ES-I3 (cell line): ENCODE results near the gene SLC22A3.
"Not testable (repeated sequence)": the region's sequence is repeated elsewhere in the genome, so short reads cannot be mapped to it uniquely, and the experiment has no call there.

Experiments
- H3K36me3 ChIP-seq: 2 replicates; pipeline ENCODE4 v1.6.1; 2013; ENCODE audit warnings: mild to moderate bottlenecking, low read length, control low read depth, moderate library complexity; ENCODE audit not compliant: insufficient read depth
- H3K4me1 ChIP-seq: 2 replicates; pipeline ENCODE4 v1.6.1; 2013; ENCODE audit warnings: mild to moderate bottlenecking, control low read depth, low read length; ENCODE audit not compliant: insufficient read depth
- H3K9ac ChIP-seq: 2 replicates; pipeline ENCODE4 v1.6.1; 2013; ENCODE audit warnings: low read depth, mild to moderate bottlenecking, low read length, moderate library complexity
- H3K9me3 ChIP-seq: 2 replicates; pipeline ENCODE4 v1.6.1; 2013; ENCODE audit warnings: mild to moderate bottlenecking, low read length, moderate library complexity; ENCODE audit not compliant: control insufficient read depth, insufficient read depth

The SLC22A3 gene

GRCh38 chr6:160373601-160374000, 25.4 kb downstream of the SLC22A3 start:
- not testable (repeated sequence) for H3K36me3 ChIP-seq, H3K9me3 ChIP-seq, H3K4me1 ChIP-seq, H3K9ac ChIP-seq

DNA sequence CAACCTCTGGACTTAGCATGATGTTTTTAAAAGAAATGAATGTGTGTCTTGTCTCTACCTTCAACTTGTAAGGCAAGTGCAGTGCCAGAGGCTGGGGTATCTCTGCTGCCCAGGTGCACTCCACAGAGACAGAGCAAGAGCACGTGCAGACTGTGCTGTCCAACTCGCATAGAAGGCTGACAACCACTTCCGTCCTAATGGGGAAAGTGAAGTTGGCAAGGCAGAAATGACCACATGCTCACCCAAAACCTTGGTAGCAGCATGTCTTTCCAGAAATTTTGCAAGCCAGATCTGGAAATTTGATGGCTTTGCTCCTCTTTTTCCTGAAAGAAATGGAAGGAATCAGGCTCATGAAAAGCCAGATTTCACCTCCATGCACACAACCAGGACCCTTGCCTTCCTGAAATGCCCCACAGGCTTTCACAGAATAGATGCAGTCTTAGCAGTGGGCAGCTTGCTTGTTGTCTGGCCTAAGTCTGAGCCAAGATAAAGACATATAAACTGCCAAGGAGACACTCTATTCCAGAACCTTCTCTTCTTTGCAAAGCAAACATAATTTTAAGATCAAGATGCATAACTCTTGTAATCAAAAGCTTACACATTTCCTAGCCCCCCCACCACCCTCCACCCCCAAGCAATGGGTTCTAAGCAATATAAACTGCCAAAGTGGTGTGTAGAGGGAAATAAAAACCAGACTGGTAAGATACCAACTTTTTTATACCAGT, 26.8 kb downstream of the SLC22A3 start:
- no peaks in the 10 kb centered on the region for H3K36me3 ChIP-seq
- H3K4me1 ChIP-seq, result no peaks in the 10 kb centered on the region
- no peak overlapping the region for H3K9ac ChIP-seq
- no peaks in the 10 kb centered on the region for H3K9me3 ChIP-seq

DNA sequence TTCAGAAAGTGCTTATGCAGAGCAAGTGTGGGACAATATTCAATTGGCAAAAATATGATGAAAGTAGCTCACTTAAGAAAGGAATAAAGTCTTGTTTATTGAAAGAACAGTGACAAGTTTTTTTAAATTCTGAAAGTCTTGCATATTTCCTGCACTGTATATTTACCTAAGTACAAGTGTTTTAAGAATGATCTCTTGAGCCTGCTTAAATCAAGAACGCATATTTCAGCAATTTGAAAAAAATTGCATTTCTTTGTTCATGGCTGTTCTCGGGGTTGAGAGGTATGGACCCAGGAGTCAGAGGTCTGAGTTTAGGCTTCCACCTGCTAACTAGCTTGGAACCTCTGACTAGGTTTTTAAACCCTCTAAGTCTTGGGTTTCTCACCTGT, 27.4 kb downstream of the SLC22A3 start:
- H3K9me3 ChIP-seq, result no peaks in the 10 kb centered on the region
- H3K4me1 ChIP-seq, result no peaks in the 10 kb centered on the region
- no peak overlapping the region for H3K9ac ChIP-seq
- H3K36me3 ChIP-seq, result no peaks in the 10 kb centered on the region

DNA sequence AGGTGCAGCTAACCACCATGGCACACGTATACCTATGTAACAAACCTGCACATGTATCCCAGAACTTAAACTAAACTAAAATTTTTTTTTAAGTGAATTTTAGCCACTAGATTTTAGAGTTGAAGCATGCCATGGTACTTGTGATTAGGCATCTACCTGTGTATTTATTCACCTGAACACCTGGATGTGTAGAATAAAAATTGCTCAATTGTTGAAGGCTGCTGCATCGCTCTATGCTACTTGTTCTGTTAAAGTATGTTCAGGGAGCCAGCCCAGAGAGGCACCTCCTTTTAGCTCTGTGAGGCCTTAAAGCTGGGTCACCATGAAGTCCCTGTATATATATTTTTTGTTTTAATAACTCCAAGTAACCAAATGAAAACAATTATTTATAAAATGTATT, 28.3 kb downstream of the SLC22A3 start:
- no peaks in the 10 kb centered on the region for H3K9me3 ChIP-seq
- H3K9ac ChIP-seq, result no peak overlapping the region
- H3K36me3 ChIP-seq, result no peaks in the 10 kb centered on the region
- no peaks in the 10 kb centered on the region for H3K4me1 ChIP-seq

GRCh38 chr6:160378218-160378617, 30.0 kb downstream of the SLC22A3 start:
- Histone ChIP-seq H3K36me3 (no peaks in the 10 kb centered on the region), H3K4me1 (no peaks in the 10 kb centered on the region), H3K9ac (no peak overlapping the region), H3K9me3 (no peaks in the 10 kb centered on the region)

GRCh38 chr6:160378882-160379281, 30.7 kb downstream of the SLC22A3 start:
- no peaks in the 10 kb centered on the region for H3K9me3 ChIP-seq
- H3K36me3 ChIP-seq, result no peaks in the 10 kb centered on the region
- no peaks in the 10 kb centered on the region for H3K4me1 ChIP-seq
- H3K9ac ChIP-seq, result no peak overlapping the region

- Histone ChIP-seq H3K36me3 (no peaks in the 10 kb centered on the region), H3K4me1 (no peaks in the 10 kb centered on the region), H3K9me3 (no peaks in the 10 kb centered on the region), H3K9ac (no peak overlapping the region)
Measured at GRCh38 chr6:160379466-160379865, 31.3 kb downstream of the SLC22A3 start.

DNA sequence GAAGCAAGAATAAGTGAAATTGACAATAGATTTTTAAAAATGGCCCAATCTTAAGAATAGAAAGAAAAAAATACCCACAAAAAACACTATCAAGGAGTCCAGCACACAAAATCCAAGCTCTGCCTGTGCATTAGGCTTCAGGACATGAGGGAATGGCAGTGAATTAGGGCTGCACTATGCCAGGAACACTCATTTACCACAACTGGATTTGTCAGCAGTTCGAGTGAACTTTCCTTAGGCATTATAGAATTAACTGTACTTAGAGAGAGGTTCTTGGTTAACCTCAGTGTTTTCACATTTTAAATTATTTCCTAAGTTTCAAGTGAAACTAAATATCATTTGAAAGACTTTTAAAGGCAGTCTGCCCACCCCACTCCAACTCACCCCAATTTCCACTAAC, 34.8 kb downstream of the SLC22A3 start:
- Histone ChIP-seq H3K9ac (no peak overlapping the region), H3K9me3 (no peaks in the 10 kb centered on the region)

DNA sequence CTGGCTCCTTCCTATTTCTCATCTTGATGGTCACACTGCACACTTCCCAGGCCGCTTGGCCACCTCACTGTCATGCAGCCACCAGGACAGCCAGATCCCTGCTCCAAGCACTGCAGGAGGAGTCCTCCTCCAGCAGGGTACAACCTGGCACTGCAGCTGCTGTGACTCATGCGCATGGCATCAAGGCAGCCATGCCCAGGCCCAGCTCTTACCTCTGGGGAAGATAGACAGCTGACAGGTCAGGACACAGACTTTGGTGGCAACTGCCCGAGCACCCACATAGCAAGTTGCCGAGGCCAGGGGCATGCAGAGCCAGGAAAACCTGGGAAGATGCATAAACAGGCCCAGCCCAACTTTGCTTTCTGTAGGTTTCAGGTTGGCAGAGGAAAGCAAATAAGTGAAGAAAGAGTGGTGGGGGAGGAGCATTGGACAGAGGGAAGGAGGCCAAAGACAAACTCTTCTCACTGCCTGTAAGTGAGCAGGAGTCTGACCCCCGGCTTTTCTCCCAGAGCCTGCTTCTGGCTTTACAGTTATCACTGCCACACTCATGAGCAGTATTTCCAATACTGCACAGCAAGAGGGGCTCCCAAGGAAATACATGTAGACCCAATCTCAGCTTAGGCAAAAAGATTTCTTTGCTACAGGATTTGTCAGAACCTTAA, 38.8 kb downstream of the SLC22A3 start:
- Histone ChIP-seq H3K9ac (no peak overlapping the region), H3K4me1 (no peaks in the 10 kb centered on the region), H3K9me3 (no peaks in the 10 kb centered on the region), H3K36me3 (no peaks in the 10 kb centered on the region)

More for the DNA sequence above, 34.8 kb downstream of the SLC22A3 start:
- no peaks in the 10 kb centered on the region for H3K36me3 ChIP-seq
- H3K4me1 ChIP-seq, result no peaks in the 10 kb centered on the region

- Histone ChIP-seq H3K9me3 (no peaks in the 10 kb centered on the region), H3K36me3 (no peaks in the 10 kb centered on the region), H3K4me1 (no peaks in the 10 kb centered on the region), H3K9ac (no peak overlapping the region)
Measured at GRCh38 chr6:160387916-160388643, 39.9 kb downstream of the SLC22A3 start.

GRCh38 chr6:160388922-160389321, 40.7 kb downstream of the SLC22A3 start:
- Histone ChIP-seq H3K36me3 (no peaks in the 10 kb centered on the region), H3K4me1 (no peaks in the 10 kb centered on the region), H3K9me3 (no peaks in the 10 kb centered on the region; the same call in 1 of the 2 replicates), H3K9ac (no peak overlapping the region)

- no peaks in the 10 kb centered on the region for H3K36me3 ChIP-seq
- H3K9me3 ChIP-seq, result no peaks in the 10 kb centered on the region; the same call in 1 of the 2 replicates
- H3K4me1 ChIP-seq, result 0 out of 2 replicates have a peak, but pooled peaks cover 9% of the 10 kb centered on the region
- H3K9ac ChIP-seq, result no peak overlapping the region
Measured at GRCh38 chr6:160391419-160392116, 43.4 kb downstream of the SLC22A3 start.

- H3K36me3 ChIP-seq, H3K9ac ChIP-seq, H3K9me3 ChIP-seq, H3K4me1 ChIP-seq: not testable (repeated sequence)
Measured at GRCh38 chr6:160393442-160393841, 45.3 kb downstream of the SLC22A3 start.

DNA sequence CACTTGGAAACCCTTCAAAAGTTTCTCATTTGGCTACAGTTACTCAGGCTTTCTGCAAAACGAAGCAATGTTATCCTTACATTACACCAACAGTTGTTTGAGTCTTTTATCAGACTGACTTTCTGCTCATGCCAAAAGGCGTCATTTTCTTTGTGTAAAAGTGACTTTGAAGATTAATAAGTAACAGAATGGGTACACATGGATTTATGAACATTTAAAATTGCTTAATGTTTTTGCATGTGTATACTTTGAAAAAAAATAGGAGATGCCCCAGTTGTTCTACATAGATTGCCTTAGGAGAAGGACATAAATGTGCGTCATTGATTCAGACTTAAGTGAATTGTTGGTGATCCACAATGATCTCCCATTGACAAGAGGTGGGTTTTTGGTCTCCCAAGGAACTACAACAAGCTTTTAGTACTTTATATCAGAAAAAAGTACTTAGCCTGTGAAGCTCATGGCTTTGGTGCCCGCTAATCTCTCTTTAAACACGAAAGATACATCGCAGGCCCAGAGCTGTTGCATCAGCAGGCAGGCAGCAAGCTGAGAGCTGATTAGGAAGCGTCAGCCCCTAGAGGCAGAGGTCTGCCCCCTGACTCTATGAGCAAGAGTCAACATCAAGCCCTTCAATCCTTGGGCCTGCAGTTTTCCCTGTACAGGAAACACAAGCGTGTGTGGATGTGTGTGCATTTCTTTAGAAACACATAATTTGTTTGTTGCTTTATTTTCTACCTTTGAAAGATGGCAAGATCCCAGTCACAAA, 45.9 kb downstream of the SLC22A3 start:
- Histone ChIP-seq H3K36me3 (no peaks in the 10 kb centered on the region), H3K9ac (no peak overlapping the region), H3K9me3 (no peaks in the 10 kb centered on the region; the same call in 1 of the 2 replicates), H3K4me1 (0 out of 2 replicates have a peak, but pooled peaks cover 9% of the 10 kb centered on the region)
